RWPE2 (cell line): ENCODE data around the gene EDIL3.
A peak's percentile ranks its signal among the peaks of the same experiment; 100 is the strongest.

Experiments used
- ATAC-seq: fragments of 200-7000 bp; cut with Tn5 transposase; 3 replicates; pipeline ENCODE4 v1.9.1; 2021; ENCODE audit warnings: low read depth
- DNase-seq: peaks from one replicate; pipeline ENCODE4 v3.0.0-alpha.2; 2020; ENCODE audit warnings: low spot score
- H3K27ac ChIP-seq: fragments of 450-650 bp; 2 replicates; pipeline ENCODE4 v1.5.1; 2017; ENCODE audit warnings: mild to moderate bottlenecking; ENCODE audit not compliant: poor library complexity, severe bottlenecking
- H3K27me3 ChIP-seq: fragments of 250-450 bp; sonication (Bioruptor Pico); 2 replicates; pipeline ENCODE4 v1.5.1; 2021; ENCODE audit warnings: mild to moderate bottlenecking, moderate library complexity; ENCODE audit not compliant: insufficient read depth, poor library complexity, severe bottlenecking
- H3K36me3 ChIP-seq: fragments of 250-450 bp; sonication (Bioruptor Pico); 2 replicates; pipeline ENCODE4 v1.5.1; 2020; ENCODE audit warnings: low read depth, mild to moderate bottlenecking, moderate library complexity
- H3K4me1 ChIP-seq: fragments of 250-450 bp; sonication (Bioruptor Pico); 2 replicates; pipeline ENCODE4 v1.5.1; 2021; ENCODE audit warnings: mild to moderate bottlenecking, moderate library complexity; ENCODE audit not compliant: insufficient read depth, poor library complexity, severe bottlenecking
- H3K4me3 ChIP-seq: fragments of 250-450 bp; sonication (Bioruptor Pico); 2 replicates; pipeline ENCODE4 v1.5.1; 2021; ENCODE audit warnings: mild to moderate bottlenecking, moderate library complexity; ENCODE audit not compliant: severe bottlenecking
- H3K9me3 ChIP-seq: fragments of 250-450 bp; sonication (Bioruptor Pico); 2 replicates; pipeline ENCODE4 v1.5.1; 2021; ENCODE audit warnings: mild to moderate bottlenecking, moderate library complexity; ENCODE audit not compliant: severe bottlenecking
- CTCF ChIP-seq: fragments of 450-650 bp; IDR thresholded peaks from one replicate; pipeline ENCODE4 v1.5.1; 2017; ENCODE audit warnings: mild to moderate bottlenecking, moderate library complexity; ENCODE audit not compliant: poor library complexity, severe bottlenecking

The EDIL3 gene

DNA sequence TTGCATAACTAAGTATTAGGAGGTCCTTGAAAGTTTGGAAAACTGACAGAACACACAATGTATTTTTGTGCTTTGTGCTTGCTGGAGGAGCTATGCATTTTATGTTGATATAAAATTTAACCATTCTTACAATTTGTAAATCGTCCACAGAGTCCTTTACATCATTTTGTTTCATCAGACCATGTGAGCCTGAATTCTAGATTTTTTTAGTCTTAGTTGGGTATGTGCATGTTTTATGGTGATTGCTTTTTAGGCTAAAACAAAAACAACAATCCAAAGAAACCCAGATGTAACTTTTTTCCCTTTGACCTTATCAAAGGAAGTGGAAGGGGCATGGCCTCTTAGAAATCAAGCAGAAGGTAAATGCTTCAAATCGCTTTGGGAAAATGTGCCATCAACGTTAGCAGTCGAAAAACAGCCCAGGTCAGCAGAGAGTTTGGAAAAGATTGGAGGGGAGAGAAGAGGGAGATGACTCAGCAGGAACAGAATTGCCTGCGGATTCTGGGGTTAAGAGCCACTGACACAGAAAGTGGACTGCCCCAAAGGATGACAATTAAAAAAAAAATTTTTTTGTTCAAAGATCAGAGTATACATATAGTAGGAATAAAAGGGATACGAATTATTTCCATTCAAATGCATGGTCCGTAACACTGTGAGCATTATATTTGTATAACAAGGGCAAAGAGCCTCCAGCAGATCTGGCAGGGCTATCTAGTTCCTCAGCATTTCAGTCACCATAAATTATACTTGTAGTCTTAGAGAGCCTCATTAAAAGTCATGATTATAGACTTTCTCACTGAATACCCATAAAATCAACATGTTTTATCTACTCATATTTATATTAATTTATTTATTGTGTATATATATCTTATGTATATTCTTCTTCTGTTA, 410.5 kb downstream of the EDIL3 start:
- ATAC-seq = no peak
- no peak overlapping the region for H3K27ac ChIP-seq
- no peaks in the 10 kb centered on the region for H3K4me1 ChIP-seq
- no peaks in the 10 kb centered on the region for H3K36me3 ChIP-seq
- H3K27me3 ChIP-seq = no peaks in the 10 kb centered on the region
- H3K9me3 ChIP-seq = no peaks in the 10 kb centered on the region
- H3K4me3 ChIP-seq = no peak overlapping the region
- no peak for DNase-seq
- no peak for TF ChIP-seq CTCF

DNA sequence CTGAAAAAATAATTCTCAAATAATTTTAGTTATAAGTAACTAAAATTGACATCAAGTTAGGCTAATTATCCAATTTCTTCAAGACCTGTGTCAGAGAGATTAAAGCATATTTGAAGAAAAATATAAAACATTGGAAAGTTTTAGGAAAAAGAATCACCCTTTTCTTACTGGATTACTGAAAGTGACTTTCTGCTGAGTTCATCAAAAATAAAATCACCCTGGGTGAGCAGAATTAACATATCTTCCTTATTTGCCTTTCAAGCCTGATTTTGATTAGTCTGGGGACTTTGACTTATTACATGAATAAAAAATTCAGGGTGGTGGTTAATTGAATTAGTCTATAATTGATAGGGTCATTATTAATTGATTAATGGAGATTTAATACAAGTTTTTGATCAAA, 411.8 kb downstream of the EDIL3 start:
- Histone ChIP-seq H3K27ac (no peak overlapping the region), H3K9me3 (no peaks in the 10 kb centered on the region), H3K36me3 (no peaks in the 10 kb centered on the region), H3K27me3 (no peaks in the 10 kb centered on the region), H3K4me3 (no peak overlapping the region), H3K4me1 (no peaks in the 10 kb centered on the region)
- TF ChIP-seq CTCF = no peak
- DNase-seq (no peak), ATAC-seq (no peak)

DNA sequence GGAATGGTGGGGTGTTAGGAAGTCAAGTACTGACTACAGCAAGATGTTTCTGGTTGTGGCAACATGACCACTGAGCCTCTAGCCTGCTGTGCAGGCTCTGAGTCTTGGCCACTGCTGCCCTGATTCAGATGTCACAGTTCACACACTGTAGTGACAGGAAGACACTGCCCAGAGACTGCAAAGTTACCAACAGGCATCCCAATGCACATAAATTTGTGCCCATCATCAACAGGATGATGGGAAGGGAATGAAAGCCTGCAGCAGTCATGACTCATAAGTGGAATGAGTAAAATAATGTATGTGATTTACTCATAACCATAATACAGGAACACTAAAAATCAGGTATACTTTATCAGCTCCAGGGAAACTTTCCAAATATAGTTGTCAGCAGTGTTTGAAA, 412.4 kb downstream of the EDIL3 start:
- DNase-seq (no peak), ATAC-seq (peak; percentile 75)
- H3K4me1 ChIP-seq = no peaks in the 10 kb centered on the region
- H3K36me3 ChIP-seq = no peaks in the 10 kb centered on the region
- no peak for TF ChIP-seq CTCF
- no peak overlapping the region for H3K4me3 ChIP-seq
- no peaks in the 10 kb centered on the region for H3K9me3 ChIP-seq
- no peak overlapping the region for H3K27ac ChIP-seq
- no peaks in the 10 kb centered on the region for H3K27me3 ChIP-seq

DNA sequence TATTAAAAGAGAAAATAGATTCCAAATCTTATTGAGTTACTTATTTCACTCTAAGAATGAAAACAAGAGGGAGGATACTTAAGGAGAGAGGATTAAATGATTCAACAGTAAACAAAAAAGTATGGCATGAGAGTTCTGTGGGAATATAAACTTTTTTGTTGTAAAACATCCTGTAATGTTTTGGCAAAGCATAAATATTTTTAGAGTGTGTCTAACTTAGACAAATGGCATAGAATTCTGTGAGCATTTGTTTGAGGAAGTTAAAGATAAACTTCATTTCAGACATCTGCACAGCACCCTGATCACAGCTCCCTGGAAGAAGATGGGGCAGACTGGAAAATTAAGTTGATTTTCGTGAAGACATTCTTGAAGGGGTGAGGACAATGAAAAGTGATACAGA, 417.3 kb downstream of the EDIL3 start:
- Histone ChIP-seq H3K4me3 (no peak overlapping the region), H3K9me3 (no peaks in the 10 kb centered on the region), H3K27ac (no peak overlapping the region), H3K27me3 (peaks cover 3% of the 10 kb centered on the region), H3K4me1 (no peaks in the 10 kb centered on the region), H3K36me3 (no peaks in the 10 kb centered on the region)
- TF ChIP-seq CTCF = no peak
- ATAC-seq = no peak
- DNase-seq = no peak

DNA sequence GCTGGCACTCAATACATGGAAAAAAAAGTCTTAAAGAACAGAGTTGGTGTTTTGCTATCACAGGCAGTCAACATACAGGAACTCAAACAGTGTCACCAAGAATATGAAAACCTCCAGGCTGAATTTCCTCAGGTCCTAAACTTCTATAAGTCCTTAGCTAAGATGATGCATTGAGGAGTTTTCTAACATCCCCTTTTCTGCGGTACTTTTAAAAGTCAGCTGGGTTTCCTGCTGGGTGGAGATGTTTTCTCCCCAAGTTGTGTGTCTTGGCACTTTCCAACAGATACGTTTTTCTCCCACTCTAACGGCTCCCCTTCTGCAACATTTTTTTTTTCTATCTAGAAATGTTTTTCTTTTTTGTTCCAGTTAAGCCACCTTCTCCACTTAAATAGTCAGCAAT, 419.2 kb downstream of the EDIL3 start:
- peaks cover 3% of the 10 kb centered on the region for H3K27me3 ChIP-seq
- no peak for ATAC-seq
- no peak for TF ChIP-seq CTCF

More for the DNA sequence above, 419.2 kb downstream of the EDIL3 start:
- Histone ChIP-seq H3K36me3 (no peaks in the 10 kb centered on the region), H3K4me3 (no peak overlapping the region), H3K27ac (no peak overlapping the region), H3K9me3 (no peaks in the 10 kb centered on the region), H3K4me1 (no peaks in the 10 kb centered on the region)
- DNase-seq = no peak
